Tibial nerve (tissue), 4 donors: Measurements from ENCODE around the gene CENPP. TPM values are rescaled to one million over a fixed set of nuclear protein-coding genes. Genes with fewer than 3 reads are reported as not detected.

ENCODE experiments used
- DNase-seq, 2 donors: peaks; one replicate each; pipeline ENCODE4 v3.0.0-alpha.2; 2019; ENCODE audit warnings: low spot score in 2 of 2
- H3K27ac ChIP-seq, 4 donors: fragments of 200-600 bp; sonication (generic) in 3 of 4; one replicate each; pipeline ENCODE4 v1.5.1; 2017 to 2019; ENCODE audit warnings: mild to moderate bottlenecking in 1 of 4
- H3K27me3 ChIP-seq, 2 donors: fragments of 200-600 bp; sonication (generic) in 1 of 2; one replicate each; pipeline versions ENCODE4 v1.5.1 to v1.6.0; 2017 to 2019
- H3K36me3 ChIP-seq, 3 donors: fragments of 200-600 bp; sonication (generic); one replicate each; pipeline ENCODE4 v1.5.1; 2018 to 2019
- H3K4me1 ChIP-seq, 4 donors: fragments of 200-600 bp; sonication (generic) in 3 of 4; one replicate each; pipeline ENCODE4 v1.5.1; 2017 to 2019
- H3K4me3 ChIP-seq, 4 donors: fragments of 200-600 bp; sonication (generic) in 3 of 4; one replicate each; pipeline ENCODE4 v1.5.1; 2017 to 2019; ENCODE audit warnings: mild to moderate bottlenecking in 1 of 4, moderate library complexity in 1 of 4
- H3K9me3 ChIP-seq, 4 donors: fragments of 200-600 bp; sonication (generic) in 3 of 4; one replicate each; pipeline ENCODE4 v1.5.1; 2017 to 2019
- CTCF ChIP-seq, 5 experiments: fragments of 200-600 bp in 3 of 5; fragments of 450-650 bp in 2 of 5; sonication (generic) in 3 of 5; IDR thresholded peaks; one replicate each; pipeline ENCODE4 v1.5.1; 2016 to 2019; ENCODE audit warnings: antibody characterized with exemption in 5 of 5, mild to moderate bottlenecking in 3 of 5, moderate library complexity in 2 of 5
- EP300 ChIP-seq, 2 donors: sonication (generic); formaldehyde crosslinking; IDR thresholded peaks; one replicate each; pipeline ENCODE4 v1.6.1; 2017; ENCODE audit warnings: antibody characterized with exemption in 2 of 2, mild to moderate bottlenecking in 1 of 2
- POLR2A ChIP-seq, 2 donors: fragments of 450-650 bp; IDR thresholded peaks; one replicate each; pipeline ENCODE4 v1.6.1; 2017; ENCODE audit warnings: antibody characterized with exemption in 2 of 2, mild to moderate bottlenecking in 2 of 2, moderate library complexity in 2 of 2
- WGBS, 2 donors: methylation state at CpG; one replicate each; pipeline ENCODE4 v1.1.5; 2018; 5-methylcytosine and 5-hydroxymethylcytosine counted together
- total RNA-seq, 4 donors: library from RNA; depleted of rRNA; stranded (reverse); fragments of >200 nt; gene quantifications; one replicate each; pipeline ENCODE4 v1.1.0, GENCODE V29; 2016

The CENPP gene
- total RNA-seq, 4 donors from 2014 or later = 5.0 to 17.1 (median 6.9) TPM

- Histone ChIP-seq H3K27me3 (no peaks in the 10 kb centered on the region), H3K27ac (peak overlapping the region in 1 of 4 donors; percentile 39), H3K36me3 (no peaks in the 10 kb centered on the region), H3K9me3 (peaks cover 0 to 6% (median 0%) of the 10 kb centered on the region in 4 donors), H3K4me3 (no peak overlapping the region), H3K4me1 (peaks cover 0 to 28% (median 0%) of the 10 kb centered on the region in 4 donors)
- 78 to 80% methylated on average over 5 of the region's 5 CpGs for WGBS, 2 donors
- no peak for DNase-seq
- TF ChIP-seq EP300 (IDR thresholded peaks at IDR 0.05) (no peak), CTCF (IDR thresholded peaks at IDR 0.05) (no peak), POLR2A (IDR thresholded peaks at IDR 0.05) (no peak)
Measured at GRCh38 chr9:92561374-92562330, 235.9 kb downstream of the CENPP start.

GRCh38 chr9:92562461-92562967 lies 236.8 kb downstream of the CENPP start:
- H3K27ac ChIP-seq = peak overlapping the region in 2 of 4 donors; percentile 20 to 39
- WGBS, 2 donors = 68 to 69% methylated on average over 5 of the region's 5 CpGs
- peaks cover 0 to 6% (median 1%) of the 10 kb centered on the region in 4 donors for H3K9me3 ChIP-seq
- no peaks in the 10 kb centered on the region for H3K27me3 ChIP-seq
- H3K36me3 ChIP-seq = no peaks in the 10 kb centered on the region
- no peak for DNase-seq
- no peak for TF ChIP-seq CTCF (IDR thresholded peaks at IDR 0.05)
- no peak overlapping the region for H3K4me3 ChIP-seq
- H3K4me1 ChIP-seq = peaks cover 0 to 28% (median 0%) of the 10 kb centered on the region in 4 donors

- no peak for DNase-seq
- H3K9me3 ChIP-seq = peaks cover 0 to 6% (median 1%) of the 10 kb centered on the region in 4 donors
- H3K27ac ChIP-seq = peak overlapping the region in 1 of 4 donors; percentile 20
- H3K36me3 ChIP-seq = no peaks in the 10 kb centered on the region
- TF ChIP-seq EP300 (IDR thresholded peaks at IDR 0.05) = no peak
- no peak for TF ChIP-seq CTCF (IDR thresholded peaks at IDR 0.05)
- no peak for TF ChIP-seq POLR2A (IDR thresholded peaks at IDR 0.05)
- H3K27me3 ChIP-seq = no peaks in the 10 kb centered on the region
- 57 to 62% methylated on average over 3 of the region's 3 CpGs for WGBS, 2 donors
- H3K4me1 ChIP-seq = peaks cover 0 to 28% (median 0%) of the 10 kb centered on the region in 4 donors
- no peak overlapping the region for H3K4me3 ChIP-seq
Measured at GRCh38 chr9:92563116-92564100, 237.7 kb downstream of the CENPP start.

- H3K27me3 ChIP-seq = no peaks in the 10 kb centered on the region
- H3K36me3 ChIP-seq = no peaks in the 10 kb centered on the region
- TF ChIP-seq CTCF (IDR thresholded peaks at IDR 0.05) (no peak), POLR2A (IDR thresholded peaks at IDR 0.05) (no peak), EP300 (IDR thresholded peaks at IDR 0.05) (no peak)
- no peak for DNase-seq
- peaks cover 0 to 7% (median 1%) of the 10 kb centered on the region in 4 donors for H3K9me3 ChIP-seq
- H3K4me3 ChIP-seq = no peak overlapping the region
- peaks cover 0 to 28% (median 0%) of the 10 kb centered on the region in 4 donors for H3K4me1 ChIP-seq
- no peak overlapping the region for H3K27ac ChIP-seq
Measured at GRCh38 chr9:92564504-92564903, 238.8 kb downstream of the CENPP start.
